Stimulated activated CD8-positive, alpha-beta memory T cell treated with anti-CD3 and anti-CD28 coated beads, Interleukin-12 subunit alpha, Interleukin-12 subunit beta, amount 100 ng/mL, for 24 hours (primary cell): ENCODE results near the gene ZNF585A.
"Not testable (repeated sequence)": the region's sequence is repeated elsewhere in the genome, so short reads cannot be mapped to it uniquely, and the experiment has no call there.

ENCODE experiments used
- DNase-seq: peaks from one replicate; pipeline ENCODE4 v3.0.0-alpha.2; 2020; ENCODE audit errors: extremely low read depth

The ZNF585A gene

DNA sequence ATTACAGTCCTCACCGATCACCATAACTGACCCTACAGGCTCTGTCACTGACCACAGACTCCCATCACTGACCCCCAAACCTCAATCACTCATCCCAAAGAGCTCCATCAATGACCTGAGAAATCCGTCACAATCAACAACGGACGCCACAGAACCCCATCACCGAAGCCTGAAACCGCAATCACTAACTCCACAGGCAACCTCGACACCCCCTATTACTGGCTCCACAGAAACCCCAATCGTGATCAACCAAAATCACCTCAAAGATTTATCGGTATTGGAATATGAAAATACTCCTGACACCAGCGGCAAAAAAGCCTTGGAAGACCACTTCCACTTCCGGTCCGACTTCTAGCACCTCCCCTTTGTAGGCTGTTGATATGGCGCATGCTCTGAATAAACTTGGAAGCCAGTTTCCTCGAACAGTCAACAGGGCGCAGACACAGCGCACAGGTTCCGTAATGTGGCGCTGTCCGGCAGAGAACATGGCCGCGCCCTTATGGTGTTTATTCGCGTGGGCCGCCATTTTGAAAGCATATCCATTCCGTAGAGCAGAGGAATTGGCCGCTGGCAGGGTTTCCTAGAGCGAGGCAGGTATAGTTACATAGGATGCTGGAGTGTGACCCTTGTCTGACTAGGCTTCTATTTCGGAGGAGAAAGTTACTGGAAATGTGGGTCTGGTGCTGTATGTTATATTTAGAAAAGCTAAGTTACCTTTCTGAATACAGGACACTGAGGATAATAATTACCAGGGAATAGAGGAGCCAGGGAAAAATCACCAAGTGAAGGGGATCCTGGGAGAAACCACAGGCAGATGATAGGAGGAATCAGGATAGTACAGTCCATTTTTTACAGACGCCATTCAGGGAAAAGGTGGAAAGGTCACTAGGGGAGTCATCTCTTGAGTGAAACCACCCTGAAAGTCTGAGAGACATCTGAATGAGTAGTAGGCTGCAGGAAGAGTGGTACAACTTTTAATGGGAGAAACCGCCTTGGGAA lies at the start of gene ZNF585A:
Gene ZNF585A, minus strand, starts transcription at position 328 of the 999 bp plus-strand sequence. CDS start 2,785 bp downstream, outside the sequence.
- peak; percentile 76 for DNase-seq

DNA sequence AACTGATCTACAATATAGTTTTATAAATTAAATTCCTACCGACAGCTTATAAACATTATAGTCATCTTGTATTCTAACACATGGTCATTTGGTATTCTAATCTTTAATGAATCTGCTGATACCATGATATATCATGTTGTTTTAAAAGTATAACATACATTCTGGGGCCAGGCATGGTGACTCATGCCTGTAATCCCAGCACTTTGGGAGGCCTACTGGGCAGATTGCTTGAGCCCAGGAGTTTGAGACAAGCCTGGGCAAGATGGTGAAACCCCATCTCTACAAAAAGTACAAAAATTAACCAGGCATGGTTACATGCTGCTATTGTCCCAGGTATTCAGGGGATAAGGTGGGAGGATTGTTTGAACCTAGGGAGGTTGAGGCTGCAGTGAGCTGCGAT lies 48.6 kb upstream of the ZNF585A start:
- no peak for DNase-seq

- no peak for DNase-seq
Observed at GRCh38 chr19:37220383-37220782, 47.9 kb upstream of the ZNF585A start.

- DNase-seq: no peak
Observed at GRCh38 chr19:37218592-37218935, 46.1 kb upstream of the ZNF585A start.

- peak; percentile 64 for DNase-seq
Observed at GRCh38 chr19:37217775-37218591, 45.5 kb upstream of the ZNF585A start, which contains the start of gene ZNF383. Gene ZNF383 (plus strand): TSS chr19:37218214. CDS start chr19:37230454, 12,240 bp downstream.

DNA sequence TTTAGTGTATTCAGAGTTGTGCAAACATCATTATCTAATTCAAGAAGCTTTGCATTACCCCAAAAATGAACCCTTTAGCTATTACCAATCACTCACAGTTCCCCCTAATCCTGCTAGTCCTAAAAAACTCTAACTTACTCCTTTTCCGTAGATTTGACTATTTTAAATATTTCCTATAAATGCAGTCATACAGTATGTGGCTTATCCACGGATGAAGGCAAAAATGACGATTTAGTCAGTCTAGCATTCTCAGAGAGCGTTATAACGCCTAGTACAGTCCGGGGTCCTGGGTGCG lies 44.9 kb upstream of the ZNF585A start:
- DNase-seq: no peak

GRCh38 chr19:37197768-37198167 lies 25.3 kb upstream of the ZNF585A start:
- DNase-seq: no peak

- not testable (repeated sequence) for DNase-seq
Observed at GRCh38 chr19:37197115-37197514, 24.6 kb upstream of the ZNF585A start.

GRCh38 chr19:37195248-37195647 lies 22.8 kb upstream of the ZNF585A start:
- DNase-seq: not testable (repeated sequence)

DNA sequence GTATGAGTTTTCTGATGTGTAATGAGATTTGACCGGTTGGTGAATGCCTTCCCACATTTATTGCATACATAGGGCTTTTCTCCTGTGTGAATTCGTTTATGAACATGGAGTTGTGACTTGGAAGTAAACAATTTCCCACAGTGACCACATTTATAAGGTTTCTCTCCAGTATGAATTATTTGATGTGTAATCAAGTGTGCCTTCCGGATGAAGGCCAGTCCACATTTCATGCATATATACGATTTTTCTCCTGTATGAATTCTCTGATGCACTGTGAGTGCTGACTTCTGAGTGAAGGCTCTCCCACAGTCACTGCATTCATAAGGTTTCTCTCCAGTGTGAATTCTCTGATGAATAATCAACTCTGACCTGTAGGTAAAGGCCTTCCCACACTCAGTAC lies 13.6 kb upstream of the ZNF585A start:
- not testable (repeated sequence) for DNase-seq

- DNase-seq: no peak
Observed at GRCh38 chr19:37165635-37166034, 6.9 kb downstream of the ZNF585A start.

GRCh38 chr19:37160153-37160552 lies 12.3 kb downstream of the ZNF585A start:
- DNase-seq: no peak

- no peak for DNase-seq
Observed at GRCh38 chr19:37148214-37148613, 24.3 kb downstream of the ZNF585A start.

- DNase-seq: no peak
Observed at GRCh38 chr19:37136111-37136510, 36.4 kb downstream of the ZNF585A start.

- DNase-seq: no peak
Observed at GRCh38 chr19:37128821-37129177, 43.7 kb downstream of the ZNF585A start.

GRCh38 chr19:37127999-37128820 lies 44.3 kb downstream of the ZNF585A start:
- no peak for DNase-seq

DNA sequence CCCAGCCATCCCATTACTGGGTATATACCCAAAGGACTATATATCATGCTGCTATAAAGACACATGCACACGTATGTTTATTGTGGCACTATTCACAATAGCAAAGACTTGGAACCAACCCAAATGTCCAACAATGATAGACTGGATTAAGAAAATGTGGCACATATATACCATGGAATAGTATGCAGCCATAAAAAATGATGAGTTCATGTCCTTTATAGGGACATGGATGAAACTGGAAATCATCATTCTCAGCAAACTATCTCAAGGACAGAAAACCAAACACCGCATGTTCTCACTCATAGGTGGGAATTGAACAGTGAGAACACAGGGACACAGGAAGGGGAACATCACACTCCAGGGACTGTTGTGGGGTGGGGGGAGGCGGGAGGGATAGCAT lies 50.4 kb downstream of the ZNF585A start:
- DNase-seq: not testable (repeated sequence)

DNA sequence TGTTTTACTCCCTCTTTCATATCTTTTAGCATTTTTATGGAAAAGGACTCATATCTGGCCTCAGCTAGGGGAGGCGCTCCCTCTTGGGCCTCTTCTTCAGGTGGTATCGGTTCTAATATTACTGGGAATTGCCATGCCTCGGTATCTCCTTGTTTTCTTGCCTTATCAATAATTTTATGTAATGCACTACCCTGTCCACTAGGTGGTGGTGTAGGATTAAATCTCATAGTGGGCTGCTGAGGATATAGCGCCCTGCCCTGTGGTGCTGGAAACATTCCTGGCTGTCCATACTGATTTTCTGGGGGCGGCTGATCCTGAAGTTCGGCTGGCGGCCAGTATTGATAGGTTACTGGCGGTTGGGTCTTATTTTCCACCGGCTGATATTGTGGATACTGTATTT lies 58.5 kb downstream of the ZNF585A start:
- no peak for DNase-seq

GRCh38 chr19:37111753-37112152 lies 60.7 kb downstream of the ZNF585A start:
- not testable (repeated sequence) for DNase-seq

DNA sequence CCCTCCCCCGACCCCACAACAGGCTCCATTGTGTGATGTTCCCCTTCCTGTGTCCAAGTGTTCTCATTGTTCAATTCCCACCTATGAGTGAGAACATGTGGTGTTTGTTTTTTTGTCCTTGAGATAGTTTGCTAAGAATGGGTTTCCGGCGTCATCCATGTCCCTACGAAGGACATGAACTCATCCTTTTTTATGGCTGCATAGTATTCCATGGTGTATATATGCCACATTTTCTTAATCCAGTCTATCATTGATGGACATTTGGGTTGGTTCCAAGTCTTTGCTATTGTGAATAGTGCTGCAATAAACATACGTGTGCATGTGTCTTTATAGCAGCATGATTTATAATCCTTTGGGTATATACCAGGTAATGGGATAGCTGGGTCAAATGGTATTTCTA lies 68.4 kb downstream of the ZNF585A start:
- not testable (repeated sequence) for DNase-seq

DNA sequence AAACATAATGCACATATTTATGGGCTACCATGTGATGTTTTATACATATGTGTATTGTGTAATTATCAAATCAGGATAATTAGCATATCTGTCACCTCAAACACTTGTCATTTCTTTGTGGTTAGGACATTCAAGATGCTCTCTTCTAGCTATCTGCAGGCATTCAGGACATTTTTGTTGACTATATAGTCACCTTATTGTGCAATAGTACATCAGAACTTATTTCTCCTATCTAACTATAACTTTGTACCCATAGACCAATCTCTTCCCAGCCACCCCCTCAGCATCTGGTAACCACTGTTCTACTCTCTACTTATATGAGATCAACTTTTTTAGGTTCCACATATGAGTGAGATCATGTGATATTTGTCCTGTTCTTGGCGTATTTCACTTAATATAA lies 73.9 kb downstream of the ZNF585A start:
- no peak for DNase-seq

- DNase-seq: no peak
Observed at GRCh38 chr19:37095859-37096258, 76.6 kb downstream of the ZNF585A start.
